ACC112 (cell line): ENCODE measurements around the gene CLDN10.
"Not testable (repeated sequence)": the region's sequence is repeated elsewhere in the genome, so short reads cannot be mapped to it uniquely, and the experiment has no call there.

Experiments
- H2AFZ ChIP-seq: fragments of 200-600 bp; sonication (generic); one replicate; pipeline ENCODE4 v1.6.0; 2017; ENCODE audit warnings: antibody characterized with exemption, low read length; ENCODE audit not compliant: unreplicated experiment
- H3K27ac ChIP-seq: fragments of 200-600 bp; sonication (generic); 2 replicates; pipeline ENCODE4 v1.5.1; 2014; ENCODE audit warnings: low read depth, mild to moderate bottlenecking, antibody characterized with exemption, low read length, moderate library complexity
- H3K27me3 ChIP-seq: fragments of 200-600 bp; sonication (generic); 2 replicates; pipeline ENCODE4 v1.6.1; 2014; ENCODE audit warnings: mild to moderate bottlenecking, antibody characterized with exemption, low read length, moderate library complexity, mixed read lengths; ENCODE audit not compliant: insufficient read depth
- H3K36me3 ChIP-seq: fragments of 200-600 bp; sonication (generic); 2 replicates; pipeline ENCODE4 v1.6.1; 2016; ENCODE audit warnings: mild to moderate bottlenecking, antibody characterized with exemption, low read length, moderate library complexity, mixed read lengths; ENCODE audit not compliant: insufficient read depth
- H3K4me1 ChIP-seq: fragments of 200-600 bp; sonication (generic); one replicate; pipeline ENCODE4 v1.6.1; 2016; ENCODE audit warnings: low read length, mixed read lengths; ENCODE audit not compliant: insufficient read depth, unreplicated experiment, control insufficient read depth
- H3K4me3 ChIP-seq: fragments of 200-600 bp; sonication (generic); 2 replicates; pipeline ENCODE4 v1.5.1; 2014; ENCODE audit warnings: mild to moderate bottlenecking, low read depth, low read length
- H3K79me2 ChIP-seq: fragments of 200-600 bp; sonication (generic); one replicate; pipeline ENCODE4 v1.6.0; 2016; ENCODE audit warnings: low read length; ENCODE audit not compliant: control insufficient read depth, unreplicated experiment, insufficient read depth

The CLDN10 gene

DNA sequence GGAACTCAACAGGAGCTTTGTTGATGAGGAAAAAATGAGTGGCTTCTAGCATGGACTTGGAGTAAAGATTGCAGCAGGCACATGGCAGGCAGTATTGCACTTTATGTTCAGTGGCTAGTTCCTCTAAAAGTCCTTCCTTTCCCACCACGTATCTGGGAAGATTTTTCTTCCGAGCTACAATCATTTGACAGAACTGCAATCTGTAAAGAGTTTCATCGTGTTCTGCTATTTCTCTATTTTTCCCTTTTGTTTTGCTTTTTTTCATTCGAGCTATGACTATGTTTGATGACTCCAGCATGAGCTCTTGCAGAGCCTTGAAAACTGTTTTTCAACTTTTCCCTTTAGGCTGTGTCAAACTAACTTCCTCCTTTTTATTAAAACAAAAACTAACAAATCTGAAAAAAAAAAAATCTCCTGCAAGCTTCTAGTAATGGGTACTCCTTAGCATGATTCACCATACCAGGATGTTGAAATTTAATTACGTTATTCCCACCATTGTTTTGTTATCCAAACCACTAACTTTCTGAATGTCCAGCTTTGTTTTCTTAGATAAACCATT lies 12.3 kb downstream of the CLDN10 start:
- Histone ChIP-seq H3K4me3 (peak overlapping the region; percentile 16), H2AFZ (no peak overlapping the region), H3K36me3 (no peaks in the 10 kb centered on the region), H3K4me1 (peaks cover 7% of the 10 kb centered on the region), H3K79me2 (no peaks in the 10 kb centered on the region), H3K27me3 (no peaks in the 10 kb centered on the region), H3K27ac (peak overlapping the region; percentile 59)

DNA sequence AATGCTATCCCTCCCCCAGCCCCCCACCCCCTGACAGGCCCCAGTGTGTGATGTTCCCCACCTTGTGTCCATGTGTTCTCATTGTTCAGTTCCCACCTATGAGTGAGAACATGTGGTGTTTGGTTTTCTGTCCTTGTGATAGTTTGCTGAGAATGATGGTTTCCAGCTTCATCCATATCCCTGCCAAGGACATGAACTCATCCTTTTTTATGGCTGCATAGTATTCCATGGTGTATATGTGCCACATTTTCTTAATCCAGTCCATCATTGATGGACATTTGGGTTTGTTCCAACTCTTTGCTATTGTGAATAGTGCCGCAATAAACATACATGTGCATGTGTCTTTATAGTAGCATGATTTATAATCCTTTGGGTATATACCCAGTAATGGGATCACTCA lies 13.2 kb downstream of the CLDN10 start:
- not testable (repeated sequence) for H2AFZ ChIP-seq, H3K27me3 ChIP-seq, H3K4me3 ChIP-seq, H3K27ac ChIP-seq, H3K36me3 ChIP-seq, H3K4me1 ChIP-seq, H3K79me2 ChIP-seq

GRCh38 chr13:95568131-95568530 lies 15.6 kb downstream of the CLDN10 start:
- Histone ChIP-seq H3K27ac (no peak overlapping the region), H3K36me3 (no peaks in the 10 kb centered on the region), H2AFZ (no peak overlapping the region), H3K4me3 (no peak overlapping the region), H3K79me2 (no peaks in the 10 kb centered on the region), H3K27me3 (no peaks in the 10 kb centered on the region; the same call in 1 of the 2 replicates), H3K4me1 (peaks cover 12% of the 10 kb centered on the region)

GRCh38 chr13:95570016-95570415 lies 17.5 kb downstream of the CLDN10 start:
- no peak overlapping the region for H2AFZ ChIP-seq
- no peak overlapping the region for H3K4me3 ChIP-seq
- H3K36me3 ChIP-seq = no peaks in the 10 kb centered on the region
- peaks cover 7% of the 10 kb centered on the region for H3K4me1 ChIP-seq
- no peaks in the 10 kb centered on the region for H3K79me2 ChIP-seq
- H3K27ac ChIP-seq = no peak overlapping the region
- no peaks in the 10 kb centered on the region; the same call in 1 of the 2 replicates for H3K27me3 ChIP-seq

GRCh38 chr13:95571941-95572340 lies 19.4 kb downstream of the CLDN10 start:
- no peaks in the 10 kb centered on the region for H3K36me3 ChIP-seq
- H3K79me2 ChIP-seq = no peaks in the 10 kb centered on the region
- no peak overlapping the region for H3K27ac ChIP-seq

GRCh38 chr13:95573221-95573620 lies 20.7 kb downstream of the CLDN10 start:
- H2AFZ ChIP-seq = no peak overlapping the region
- H3K27me3 ChIP-seq = no peaks in the 10 kb centered on the region; the same call in 1 of the 2 replicates

More at GRCh38 chr13:95571941-95572340, 19.4 kb downstream of the CLDN10 start:
- no peaks in the 10 kb centered on the region; the same call in 1 of the 2 replicates for H3K27me3 ChIP-seq
- peaks cover 7% of the 10 kb centered on the region for H3K4me1 ChIP-seq
- no peak overlapping the region for H3K4me3 ChIP-seq
- H2AFZ ChIP-seq = no peak overlapping the region

DNA sequence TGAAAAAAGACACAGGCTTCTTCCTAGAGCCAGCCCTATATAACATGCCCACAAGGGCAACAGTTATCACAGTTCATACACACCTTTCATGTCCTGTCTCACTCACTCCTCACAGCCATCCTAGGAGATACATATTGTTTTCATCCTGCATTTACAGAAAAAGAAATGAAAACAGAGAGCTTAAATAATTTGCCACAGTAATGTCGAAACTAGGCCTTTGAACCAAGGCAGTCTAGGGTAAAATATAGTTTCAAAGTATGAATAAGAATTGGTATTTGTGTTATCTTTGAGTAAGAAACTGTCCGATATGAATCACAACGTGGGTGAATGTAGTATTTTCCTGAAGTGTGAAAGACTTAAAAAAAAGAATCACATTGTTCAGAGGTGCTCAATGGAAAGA lies 26.8 kb downstream of the CLDN10 start:
- Histone ChIP-seq H3K4me1 (no peaks in the 10 kb centered on the region), H3K4me3 (no peak overlapping the region), H3K27me3 (no peaks in the 10 kb centered on the region), H2AFZ (no peak overlapping the region), H3K27ac (no peak overlapping the region), H3K36me3 (peaks cover 24% of the 10 kb centered on the region; the same call in 1 of the 2 replicates), H3K79me2 (no peaks in the 10 kb centered on the region)

More at GRCh38 chr13:95573221-95573620, 20.7 kb downstream of the CLDN10 start:
- Histone ChIP-seq H3K36me3 (no peaks in the 10 kb centered on the region), H3K79me2 (no peaks in the 10 kb centered on the region), H3K4me1 (peaks cover 7% of the 10 kb centered on the region), H3K27ac (no peak overlapping the region), H3K4me3 (no peak overlapping the region)

DNA sequence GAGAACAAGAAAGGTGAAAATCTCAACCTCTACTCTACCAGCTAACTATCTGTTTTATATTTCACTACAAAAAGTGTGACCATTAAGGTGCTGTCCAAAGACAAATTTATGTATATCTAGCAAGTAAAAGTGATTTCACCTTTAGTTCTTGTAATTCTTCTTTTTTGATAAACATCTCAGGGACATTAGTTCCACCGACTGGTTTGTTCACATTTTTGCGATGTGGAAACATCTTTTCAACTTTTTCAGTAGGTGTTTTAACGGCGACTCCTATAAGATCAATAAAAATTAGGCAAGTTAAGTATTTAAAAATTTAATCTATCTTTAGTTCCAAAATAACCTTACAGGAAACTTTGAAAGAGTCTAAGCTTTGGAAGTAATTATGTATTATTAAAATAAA lies 33.3 kb downstream of the CLDN10 start:
- Histone ChIP-seq H3K27ac (no peak overlapping the region), H3K27me3 (no peaks in the 10 kb centered on the region), H3K79me2 (no peaks in the 10 kb centered on the region), H3K4me1 (peaks cover 8% of the 10 kb centered on the region), H3K36me3 (peaks cover 39% of the 10 kb centered on the region), H3K4me3 (no peak overlapping the region), H2AFZ (no peak overlapping the region)

DNA sequence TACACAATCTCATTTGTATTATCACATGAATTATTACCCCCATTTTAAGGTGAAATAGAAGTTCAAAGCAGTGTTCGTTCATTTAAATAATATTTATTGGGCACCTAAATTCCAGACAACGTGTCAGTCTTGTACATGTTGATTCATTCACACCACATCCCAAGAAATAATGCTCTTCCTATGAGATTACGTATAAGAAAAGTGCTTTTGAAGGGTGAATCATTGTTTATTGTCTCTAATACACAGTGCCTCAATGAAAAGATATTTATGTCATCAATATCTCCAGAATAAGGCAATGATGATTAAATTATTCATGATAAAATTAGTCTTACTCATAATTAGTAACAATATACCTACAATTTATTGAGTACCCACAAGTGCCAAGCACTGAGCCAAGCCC lies 35.6 kb downstream of the CLDN10 start:
- no peaks in the 10 kb centered on the region for H3K79me2 ChIP-seq
- no peak overlapping the region for H2AFZ ChIP-seq
- peaks cover 8% of the 10 kb centered on the region for H3K4me1 ChIP-seq
- H3K27ac ChIP-seq = peak overlapping the region; percentile 61; the same call in 1 of the 2 replicates
- H3K27me3 ChIP-seq = no peaks in the 10 kb centered on the region
- peaks cover 31% of the 10 kb centered on the region for H3K36me3 ChIP-seq
- H3K4me3 ChIP-seq = no peak overlapping the region

DNA sequence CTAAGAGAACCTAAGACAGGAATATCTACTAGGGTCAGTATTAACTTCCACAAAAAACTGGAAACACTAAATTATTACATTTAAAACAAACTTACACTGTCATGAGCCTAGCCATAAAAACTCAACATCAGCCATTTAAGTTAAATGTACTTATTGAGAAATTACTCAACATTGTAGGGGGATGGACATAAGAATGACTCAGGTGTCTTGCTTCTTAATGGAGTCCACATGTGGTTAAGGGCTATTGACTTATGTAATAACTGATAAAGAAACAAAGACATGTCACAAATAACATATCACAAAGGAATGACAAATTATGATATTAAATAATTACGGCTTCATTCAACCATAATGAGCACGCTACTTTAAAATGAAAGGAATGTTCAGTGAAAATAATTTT lies 36.2 kb downstream of the CLDN10 start:
- Histone ChIP-seq H3K4me3 (no peak overlapping the region), H2AFZ (no peak overlapping the region), H3K27ac (peak overlapping the region; percentile 61), H3K36me3 (peaks cover 31% of the 10 kb centered on the region), H3K4me1 (peaks cover 8% of the 10 kb centered on the region), H3K79me2 (no peaks in the 10 kb centered on the region), H3K27me3 (no peaks in the 10 kb centered on the region)

- Histone ChIP-seq H3K36me3 (peaks cover 25% of the 10 kb centered on the region), H3K27me3 (no peaks in the 10 kb centered on the region), H3K27ac (no peak overlapping the region), H3K4me1 (peaks cover 5% of the 10 kb centered on the region), H3K79me2 (no peaks in the 10 kb centered on the region), H3K4me3 (no peak overlapping the region), H2AFZ (no peak overlapping the region)
Observed at GRCh38 chr13:95593462-95593861, 40.9 kb downstream of the CLDN10 start.
